ENCODE results near the gene PGC.

PGC gene

DNA sequence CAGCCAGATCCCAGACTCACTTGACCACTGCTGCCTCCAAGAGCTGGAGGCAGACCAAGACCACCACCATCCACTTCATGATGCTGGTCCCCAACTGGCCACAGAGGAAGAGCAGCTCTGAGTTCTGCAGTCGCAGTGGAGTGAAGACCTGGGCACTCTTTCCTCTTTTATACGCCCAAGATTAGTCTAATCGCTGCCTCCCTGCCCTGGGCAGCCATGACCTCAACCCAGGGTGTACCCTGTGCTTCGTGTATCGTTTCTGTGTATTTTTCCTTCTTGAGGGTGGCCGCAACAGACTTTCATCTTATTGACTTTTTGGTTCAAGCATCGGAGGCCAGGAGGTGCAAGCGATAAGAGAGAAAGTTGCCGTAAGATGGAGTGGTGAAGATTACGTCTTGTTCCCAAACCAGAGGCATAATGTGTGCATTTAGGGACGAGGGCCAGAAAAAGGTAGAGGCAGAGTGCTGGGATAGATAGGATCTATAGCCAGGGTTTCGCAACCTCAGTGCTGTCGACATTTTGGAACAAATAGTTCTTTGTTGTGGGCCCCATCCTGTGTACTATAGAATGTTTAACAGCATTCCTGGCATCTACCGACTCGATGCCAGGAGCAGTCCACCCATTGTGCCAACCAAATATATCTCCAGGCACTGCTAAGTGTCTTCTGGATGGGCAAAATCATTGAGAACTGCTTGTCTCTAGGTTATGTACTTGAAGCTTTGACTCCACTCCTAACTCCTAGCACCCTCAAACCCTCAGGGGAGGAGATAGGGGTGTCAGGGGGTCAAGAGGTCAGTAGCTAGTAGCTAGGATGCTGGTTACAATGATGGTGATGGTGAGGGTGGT is at the start of gene PGC:
Gene PGC, minus strand, starts transcription at position 142 of the 846 bp plus-strand sequence. Its CDS starts 63 bp downstream, at position 79.
- no peak for DNase-seq

DNA sequence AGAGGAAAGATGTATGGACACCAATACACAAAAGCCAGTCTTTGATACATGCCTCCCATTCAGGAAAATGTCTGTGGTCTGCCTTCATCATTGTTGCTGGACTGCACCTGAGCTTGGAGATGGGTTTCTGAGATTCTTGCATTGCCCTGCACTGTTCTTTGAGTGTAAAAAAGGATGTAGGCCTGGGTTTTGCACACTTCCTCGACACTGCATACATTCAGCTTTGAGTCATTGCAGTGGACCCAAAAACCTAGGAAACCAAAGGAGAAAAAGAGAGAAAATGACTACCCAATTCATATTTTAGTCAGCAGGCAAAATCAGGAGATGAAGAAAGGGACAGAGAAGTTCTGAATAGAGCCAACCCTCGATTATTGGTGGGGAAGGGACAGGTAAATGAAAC is 49.3 kb upstream of the PGC start:
- DNase-seq: no peak

DNA sequence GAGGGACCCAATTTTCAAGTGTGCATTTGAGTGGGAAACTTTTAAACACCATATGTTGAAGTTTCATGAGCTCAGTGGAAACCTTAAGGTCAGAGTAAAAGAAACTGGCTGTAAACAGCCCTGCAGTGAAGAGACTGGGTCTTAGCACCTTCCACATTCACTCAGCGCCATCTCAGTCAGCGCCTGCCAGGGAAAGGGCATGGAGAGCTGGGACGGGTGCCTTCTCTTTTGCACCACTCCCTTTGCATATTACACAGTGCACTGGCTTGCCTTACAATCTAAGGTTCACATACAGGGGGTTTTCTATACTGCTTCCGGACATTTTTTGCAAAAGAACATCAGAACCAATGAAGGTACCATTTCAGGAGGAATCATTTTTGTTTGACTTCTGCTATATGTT is 44.8 kb upstream of the PGC start:
- DNase-seq: no peak

DNA sequence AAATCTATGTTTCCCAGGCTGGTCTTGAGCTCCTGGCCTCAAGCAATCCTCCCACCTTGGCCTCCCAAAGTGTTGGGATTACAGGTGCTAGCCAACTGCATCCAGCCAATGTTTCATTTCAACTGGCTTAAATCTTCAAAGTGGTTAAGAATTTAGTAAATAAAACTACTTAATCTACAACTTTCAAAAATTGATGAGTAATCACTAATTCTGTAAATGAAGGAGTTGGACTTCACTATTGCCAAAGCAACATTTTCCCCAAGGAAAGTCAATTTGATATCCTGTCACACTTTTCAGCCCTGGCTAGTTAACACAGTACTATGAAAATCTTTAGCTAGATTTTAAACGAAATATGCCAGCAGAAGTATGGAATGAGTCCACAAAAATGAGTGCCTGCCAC is 44.1 kb upstream of the PGC start:
- no peak for DNase-seq

DNA sequence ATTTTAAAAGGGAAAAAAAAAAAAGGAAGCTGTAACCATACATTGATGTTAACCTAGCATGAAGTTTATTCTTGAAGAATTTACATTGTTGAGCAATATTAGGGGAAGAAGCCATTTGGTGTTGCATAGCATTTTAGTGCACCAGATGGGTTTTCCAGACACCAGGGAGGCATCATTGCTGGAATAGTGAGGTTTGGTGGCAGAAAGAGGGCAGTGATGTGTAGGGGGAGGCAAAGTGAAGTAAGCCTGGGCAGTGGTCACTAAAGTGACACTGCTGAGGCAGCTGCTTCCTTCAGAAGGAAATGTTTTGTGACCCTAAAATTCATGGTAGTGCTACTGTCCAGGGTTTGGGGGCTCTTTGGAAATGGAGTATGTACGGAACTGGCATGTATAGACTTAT is 42.8 kb upstream of the PGC start:
- DNase-seq: no peak

DNA sequence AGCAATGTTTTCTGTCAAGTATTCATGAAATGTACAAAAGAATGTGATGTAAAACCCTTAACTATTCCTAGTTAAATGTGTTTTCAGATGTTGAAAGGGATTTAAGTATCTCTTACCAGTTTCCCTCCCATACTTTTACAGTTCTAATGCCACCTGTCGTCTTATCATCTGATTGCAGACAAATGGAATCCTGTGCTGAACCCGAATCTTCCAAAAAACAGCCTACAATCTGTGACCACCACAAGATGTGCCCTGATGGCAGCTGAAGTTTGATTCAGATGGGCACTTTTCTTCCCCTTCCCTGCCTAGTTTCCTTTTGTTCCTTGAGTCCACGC is 42.2 kb upstream of the PGC start:
- DNase-seq: no peak

DNA sequence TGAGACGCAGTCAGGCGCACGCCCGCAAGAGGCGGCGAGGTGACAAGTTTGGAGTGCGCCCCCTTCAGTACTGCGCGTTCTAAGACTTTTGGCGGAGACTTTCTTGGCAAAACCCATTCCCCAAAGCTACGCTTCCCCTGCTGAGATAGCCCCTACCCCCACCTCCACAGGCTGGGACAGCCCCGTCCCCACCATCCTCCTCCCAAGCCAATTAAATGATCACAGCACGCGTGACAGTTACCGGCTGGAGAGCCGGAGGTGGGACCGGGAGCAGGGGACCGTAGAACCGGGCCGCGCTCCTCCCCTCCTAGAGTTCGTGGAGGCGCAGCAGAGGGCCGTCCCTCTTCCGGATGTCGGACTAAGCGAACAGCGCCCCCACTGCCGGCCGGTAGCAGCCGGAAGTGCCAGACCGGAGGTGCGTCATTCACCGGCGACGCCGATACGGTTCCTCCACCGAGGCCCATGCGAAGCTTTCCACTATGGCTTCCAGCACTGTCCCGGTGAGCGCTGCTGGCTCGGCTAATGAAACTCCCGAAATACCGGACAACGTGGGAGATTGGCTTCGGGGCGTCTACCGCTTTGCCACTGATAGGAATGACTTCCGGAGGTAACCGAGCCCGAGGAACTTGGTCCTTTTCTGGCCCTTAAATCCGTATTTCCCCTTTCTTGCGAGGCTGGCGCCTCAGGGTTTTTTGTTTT is 40.2 kb upstream of the PGC start, which contains the start of gene TOMM6:
Gene TOMM6, plus strand, starts transcription at position 476 of the 699 bp plus-strand sequence. Its CDS starts 4 bp downstream, at position 480.
- peak; percentile 93 to 94 for DNase-seq

DNA sequence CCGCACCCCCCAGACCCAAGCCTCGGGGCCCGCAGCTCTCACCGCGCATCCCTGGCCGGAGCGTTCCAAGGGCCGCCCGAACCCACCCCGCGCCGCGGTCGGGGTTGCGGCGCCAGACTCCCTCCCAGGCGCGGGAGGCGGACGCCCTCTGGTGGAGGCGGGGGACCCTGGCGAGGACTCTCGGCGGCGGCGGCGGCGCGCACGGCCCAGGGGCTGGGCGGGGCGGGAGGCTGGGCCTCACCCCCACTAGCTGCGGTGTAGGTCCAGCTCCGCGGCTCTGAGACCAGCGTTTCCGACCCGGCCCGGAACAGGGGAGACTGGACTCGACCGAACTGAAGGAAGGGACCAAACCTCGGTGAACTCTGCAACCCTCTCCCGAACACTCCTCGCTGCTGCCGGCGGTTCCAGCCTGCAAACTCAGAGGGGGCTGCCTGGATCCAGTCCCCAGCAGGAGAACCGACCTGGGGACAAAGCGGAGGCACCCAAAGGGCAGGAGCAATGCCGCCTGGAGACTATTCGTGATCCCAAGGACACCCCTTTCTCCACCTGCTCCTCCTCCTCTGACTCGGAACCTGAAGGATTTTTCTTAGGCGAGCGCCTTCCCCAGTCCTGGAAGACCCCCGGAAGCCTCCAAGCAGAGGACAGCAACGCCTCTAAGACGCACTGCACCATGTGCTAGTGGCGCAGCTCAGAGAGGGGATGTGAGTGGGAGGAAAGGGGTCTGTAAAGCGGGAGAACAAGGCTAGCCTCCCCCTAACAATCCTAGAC is 39.4 kb upstream of the PGC start:
- DNase-seq: peak; percentile 85 to 88

DNA sequence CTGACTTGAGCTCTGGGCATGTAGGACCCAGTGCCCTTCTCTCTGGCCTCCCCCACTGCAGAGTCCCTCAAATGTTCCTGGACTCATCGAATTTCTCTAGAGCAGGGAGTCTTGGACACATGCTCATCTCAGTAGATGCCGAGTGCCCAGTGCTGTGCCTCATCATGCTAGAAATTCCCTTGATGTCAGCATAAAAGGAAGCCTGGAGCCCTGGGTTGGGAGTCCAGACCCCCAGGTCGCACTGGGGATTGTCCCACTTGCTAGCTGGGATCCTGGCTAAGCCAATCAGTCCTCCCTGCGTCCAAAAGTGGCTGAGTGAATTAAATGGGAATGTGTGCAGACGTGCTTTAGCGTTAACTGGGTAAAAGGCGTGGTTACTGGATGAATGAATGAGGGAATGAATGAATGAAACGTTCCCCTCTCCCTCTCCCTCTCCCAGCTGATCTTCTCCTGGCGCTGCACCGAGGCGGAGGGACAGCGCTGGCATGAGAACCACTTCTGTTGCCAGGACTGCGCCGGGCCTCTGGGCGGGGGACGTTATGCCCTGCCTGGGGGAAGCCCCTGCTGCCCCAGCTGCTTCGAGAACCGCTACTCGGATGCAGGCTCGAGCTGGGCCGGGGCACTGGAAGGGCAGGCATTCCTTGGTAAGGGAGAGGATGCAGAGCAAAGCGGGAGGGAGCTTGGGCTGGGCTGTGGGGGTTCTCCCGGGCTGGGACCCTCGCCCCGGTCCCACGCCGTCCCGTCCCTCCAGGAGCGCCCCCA is 38.7 kb upstream of the PGC start:
- DNase-seq: no peak

DNA sequence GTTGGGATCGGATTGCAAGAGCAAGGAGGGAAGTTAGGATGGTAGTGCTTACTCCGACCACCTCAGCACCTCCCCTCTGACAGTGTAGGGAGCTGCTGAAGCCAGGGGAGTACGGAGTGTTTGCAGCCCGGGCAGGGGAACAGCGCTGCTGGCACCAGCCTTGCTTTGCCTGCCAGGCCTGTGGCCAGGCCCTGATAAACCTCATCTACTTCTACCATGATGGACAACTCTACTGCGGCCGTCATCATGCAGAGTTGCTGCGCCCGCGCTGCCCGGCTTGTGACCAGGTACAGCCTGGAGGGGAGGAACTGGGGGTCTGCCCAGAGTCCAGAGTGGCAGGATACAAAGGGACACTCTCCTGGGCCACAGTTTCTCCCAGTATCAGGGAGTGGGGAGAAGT is 38.1 kb upstream of the PGC start:
- DNase-seq: no peak

DNA sequence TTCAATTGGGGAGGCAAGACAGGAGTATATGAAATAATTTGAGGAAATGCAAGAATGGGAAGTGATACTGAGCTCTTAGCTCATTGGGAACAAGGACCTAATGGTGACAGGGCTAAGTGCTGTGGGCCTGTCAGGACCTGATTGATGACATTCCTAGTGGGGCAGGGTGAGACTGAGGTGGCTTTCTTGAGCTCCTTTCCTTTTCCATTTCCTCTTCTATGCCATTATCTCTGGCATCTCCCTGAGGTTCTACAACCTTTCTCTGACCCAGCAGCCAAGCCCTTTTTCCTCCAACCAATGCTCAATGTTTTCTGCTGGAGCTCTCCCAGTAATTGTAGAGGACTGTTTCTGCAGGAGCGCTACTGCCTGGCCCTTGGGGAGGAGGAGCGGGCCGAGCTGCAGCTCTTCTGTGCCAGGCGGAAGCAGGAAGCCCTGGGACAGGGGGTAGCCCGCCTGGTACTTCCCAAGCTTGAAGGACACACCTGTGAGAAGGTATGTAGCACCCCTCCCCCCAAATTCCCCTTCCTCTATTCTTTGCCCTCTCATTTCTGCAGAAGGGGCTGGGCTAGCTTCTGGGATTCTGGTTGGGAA is 37.5 kb upstream of the PGC start:
- DNase-seq: no peak

DNA sequence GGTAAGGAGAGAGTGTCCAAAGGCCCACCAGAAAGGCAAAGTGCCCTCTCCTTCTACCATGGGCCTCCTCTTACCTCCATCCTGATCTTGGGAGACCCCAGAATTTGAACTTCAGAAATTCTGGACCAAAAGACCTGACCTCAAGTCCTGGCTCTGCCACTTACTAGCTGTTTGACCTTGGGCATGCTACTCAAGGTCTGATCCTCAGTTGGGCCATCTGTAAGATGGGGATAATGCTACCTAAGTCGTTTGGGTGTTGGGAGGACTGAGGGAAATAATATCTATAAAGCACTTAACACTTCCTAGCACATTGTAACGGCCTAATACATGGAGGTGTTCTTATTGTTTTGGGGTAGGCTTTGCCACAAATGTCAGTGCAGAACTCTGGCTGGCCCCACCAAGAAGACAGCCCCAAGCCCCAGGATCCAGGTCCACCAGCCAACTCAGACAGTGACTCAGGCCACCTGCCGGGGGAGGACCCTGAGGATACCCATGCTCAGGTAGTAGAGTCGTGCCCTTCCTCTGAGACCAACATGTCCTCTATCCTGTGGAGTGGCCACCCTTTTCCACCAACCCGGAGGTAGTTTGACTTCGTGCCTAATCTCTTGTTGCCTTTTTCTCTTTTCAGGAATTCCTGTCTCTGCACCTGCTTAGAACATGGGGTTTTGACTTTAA is 36.0 kb upstream of the PGC start:
- DNase-seq: no peak

DNA sequence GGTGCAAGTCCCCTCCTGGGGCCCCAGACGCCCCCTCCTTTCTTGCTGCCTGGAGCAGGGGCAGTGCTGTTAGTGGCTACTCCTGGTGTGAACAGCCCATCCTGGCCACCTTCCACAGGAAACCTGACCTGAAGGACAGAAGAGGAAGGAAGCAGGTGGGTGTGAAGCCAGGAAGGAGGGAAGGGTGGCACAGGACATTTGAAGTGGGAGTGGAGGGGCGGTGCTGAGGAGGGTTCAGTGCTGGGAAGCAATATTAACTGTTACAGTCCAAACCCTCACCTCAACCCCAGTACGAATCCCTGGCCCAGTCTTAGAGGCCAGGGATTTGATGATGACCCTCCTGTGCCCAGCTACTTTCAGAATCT is 34.2 kb upstream of the PGC start:
- no peak for DNase-seq

DNA sequence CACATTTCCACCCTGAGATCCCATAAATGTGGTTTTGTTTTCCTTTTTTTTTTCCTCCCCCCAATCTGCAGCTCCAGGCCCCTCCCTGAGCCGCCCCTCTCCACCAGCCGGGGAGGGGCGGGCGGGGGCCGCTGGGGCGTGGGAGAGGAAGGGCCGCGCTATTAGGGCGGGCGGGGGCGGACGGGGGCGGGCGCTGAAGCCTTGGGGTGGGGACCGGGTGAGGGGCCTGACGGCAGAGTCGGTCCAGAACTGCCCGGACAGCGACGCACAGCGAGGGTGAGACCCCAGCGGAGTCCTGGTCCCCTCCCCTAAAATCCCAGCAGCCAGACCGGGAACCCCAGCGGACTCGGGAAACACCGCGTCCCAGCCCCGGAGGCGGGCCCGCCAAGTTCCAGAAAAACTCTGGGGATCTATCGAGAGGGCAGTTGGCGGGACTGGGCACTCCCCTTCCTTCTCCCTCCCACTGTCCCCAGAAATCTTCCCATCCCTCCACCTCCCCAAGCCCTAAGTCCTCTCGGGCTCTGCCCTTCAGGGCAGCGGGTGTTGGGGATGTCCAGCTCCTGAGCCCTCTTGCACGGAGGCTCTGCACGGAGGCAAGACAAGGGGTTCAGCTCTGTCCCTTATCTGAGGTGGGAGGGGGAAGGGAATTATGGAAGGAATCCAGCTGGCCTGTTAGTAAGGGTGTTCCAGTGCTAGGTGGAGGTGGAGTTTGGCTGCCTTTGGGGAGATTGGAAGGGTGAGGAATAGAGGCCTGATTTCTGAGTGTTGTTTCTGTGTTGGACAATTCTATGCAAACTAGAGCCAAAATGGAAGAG is 33.6 kb upstream of the PGC start, which contains the start of gene PRICKLE4:
Gene PRICKLE4, plus strand, starts transcription at position 232 of the 815 bp plus-strand sequence. CDS start 2,692 bp downstream, outside the sequence.
- peak in 1 of 2 donors; percentile 8 for DNase-seq

DNA sequence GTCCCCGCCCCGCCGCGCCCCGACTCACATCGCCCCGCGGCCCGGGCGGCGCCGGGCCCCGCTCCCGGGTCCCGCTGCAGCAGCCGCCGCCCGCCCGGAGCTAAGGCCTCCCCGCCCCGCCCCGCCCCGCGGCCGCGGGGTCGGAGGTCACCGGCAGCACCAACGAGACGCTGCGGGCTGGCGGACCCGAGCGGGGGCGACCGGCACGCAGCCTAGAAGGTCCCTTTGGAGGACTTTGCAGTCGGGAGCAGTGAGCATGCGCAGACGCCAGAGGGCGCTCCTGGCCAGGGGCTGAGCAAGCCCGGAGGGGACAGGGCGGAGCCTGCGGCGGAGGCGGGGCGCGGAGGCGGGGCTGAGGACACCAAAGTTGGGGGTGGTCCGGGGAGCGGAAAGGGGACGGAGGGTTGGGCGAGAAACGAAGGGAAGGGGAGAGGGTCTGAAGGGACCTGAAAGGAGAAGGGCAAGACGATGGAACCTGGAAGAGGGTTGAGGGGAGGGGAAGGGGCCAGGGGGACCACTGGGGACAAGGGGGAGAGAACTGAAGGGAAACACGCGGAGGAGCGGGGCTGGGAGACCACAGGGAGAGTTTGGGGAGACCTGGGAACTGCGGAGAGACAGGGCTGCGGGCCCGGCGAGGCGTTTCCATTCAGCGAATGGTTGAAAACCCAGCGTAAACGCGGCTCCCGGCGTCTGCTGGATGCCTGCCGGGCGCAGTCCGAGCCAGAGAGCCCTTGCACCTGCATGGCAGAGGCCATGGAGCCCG is 32.8 kb upstream of the PGC start, which contains the start of gene FRS3:
Gene FRS3, minus strand, starts transcription at position 113 of the 763 bp plus-strand sequence. CDS start 2,913 bp downstream, outside the sequence.
- peak; percentile 98 to 99 for DNase-seq

DNA sequence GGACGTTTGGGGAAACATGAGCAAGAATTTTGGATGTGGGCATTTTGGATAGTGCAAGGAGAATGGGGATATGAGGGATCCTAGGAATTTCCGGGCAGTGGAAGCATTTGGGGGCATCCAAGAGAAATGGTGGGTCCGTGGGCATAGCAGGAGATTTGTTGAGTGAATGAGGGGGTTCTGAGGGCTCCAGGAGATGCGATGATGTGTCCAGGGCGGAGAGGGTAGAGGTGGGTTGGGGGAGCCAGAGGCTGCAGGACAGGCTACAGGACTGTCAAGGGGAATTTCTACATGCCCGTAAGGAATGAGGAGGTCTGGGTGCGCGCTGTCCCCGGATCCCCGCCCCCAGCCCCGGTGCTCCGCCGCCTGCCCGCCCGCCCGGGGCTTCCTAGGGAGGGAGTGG is 32.1 kb upstream of the PGC start:
- no peak for DNase-seq

DNA sequence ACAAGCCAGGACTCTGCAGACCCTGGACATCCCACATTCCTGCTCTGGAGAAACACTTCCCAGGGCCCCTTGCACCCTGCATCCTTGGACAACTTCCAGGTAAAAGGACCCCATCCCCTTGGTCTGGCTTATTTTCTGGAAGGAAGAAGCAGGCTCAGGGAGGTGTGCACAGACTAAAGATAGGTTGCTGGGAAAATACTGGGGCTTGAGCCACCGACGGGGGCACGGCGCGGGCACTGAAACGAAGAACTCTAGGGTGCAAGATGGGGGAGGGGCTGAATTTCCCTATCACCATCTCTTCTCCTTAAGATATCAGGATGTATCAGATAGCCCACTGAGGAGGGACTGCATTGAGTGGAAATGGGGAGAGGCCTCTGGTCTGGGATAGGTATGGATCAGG is 31.7 kb upstream of the PGC start:
- DNase-seq: no peak

DNA sequence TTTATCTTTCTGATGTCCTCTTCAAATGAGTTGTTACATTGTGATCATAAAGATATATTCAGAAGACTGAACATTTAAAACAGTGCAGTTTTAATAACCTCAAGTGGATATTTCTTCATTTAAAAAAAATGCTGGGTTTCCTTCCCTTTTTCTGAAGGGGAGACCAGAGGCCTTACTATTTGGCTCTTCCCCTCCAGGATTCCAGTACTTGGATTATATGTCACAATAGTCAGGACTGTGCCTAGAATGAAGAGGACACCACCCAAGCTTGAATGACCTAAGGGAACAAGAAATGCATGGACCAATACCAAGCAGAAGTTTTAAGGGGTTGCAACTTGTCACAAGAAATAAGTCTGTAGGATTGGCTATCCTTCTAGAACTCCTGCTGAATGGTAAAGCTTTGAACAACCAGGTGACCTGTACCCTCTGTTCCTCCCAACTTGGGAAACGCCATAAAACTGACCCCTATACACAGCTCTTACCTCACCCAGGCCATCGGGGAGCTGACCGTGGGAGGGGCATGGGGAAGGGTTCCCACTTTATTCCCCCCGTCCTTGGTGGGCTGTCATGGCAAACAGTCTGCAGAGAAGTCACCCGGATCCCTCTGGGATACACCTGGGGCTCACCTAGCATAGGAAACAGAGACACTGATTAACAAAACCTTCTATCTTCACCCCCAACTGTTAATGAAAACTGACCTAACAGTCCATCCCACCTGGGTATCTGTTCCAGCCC is 30.5 kb upstream of the PGC start:
- DNase-seq: no peak

DNA sequence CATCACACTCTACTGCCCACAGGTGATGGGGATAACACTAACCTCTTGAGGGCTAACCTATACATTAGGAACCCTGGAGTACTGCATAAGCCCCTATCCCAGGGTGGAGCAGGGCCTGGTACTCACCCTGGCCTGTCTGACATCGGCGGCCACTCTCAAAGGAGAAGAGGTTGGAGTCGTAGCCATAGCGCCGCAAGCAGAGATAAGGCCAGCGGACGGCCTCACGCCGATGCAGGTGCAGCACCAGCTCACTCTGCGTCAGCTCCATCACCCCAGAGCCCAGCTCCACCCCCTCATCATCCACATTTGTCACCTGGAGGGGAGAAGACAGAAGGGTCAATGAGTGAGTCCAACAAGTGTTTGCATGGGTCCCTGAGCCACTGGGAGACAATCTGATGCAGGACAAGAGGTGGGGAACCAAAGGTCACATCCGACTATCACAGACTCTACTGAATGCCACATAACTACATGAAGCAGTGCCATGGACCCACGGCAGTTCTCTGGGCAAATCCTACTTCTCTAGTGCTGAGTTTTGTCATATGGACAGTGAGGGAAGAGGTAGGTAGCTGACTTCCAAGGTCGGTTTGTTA is 28.2 kb upstream of the PGC start:
- DNase-seq: no peak
